WTC11 (cell line): ENCODE data around the gene TPK1. TPM values are rescaled to one million over a fixed set of nuclear protein-coding genes. Genes with fewer than 3 reads are reported as not detected.

ENCODE experiments used
- ATAC-seq: fragments of 200-7000 bp; cut with Tn5 transposase; 2 replicates; pipeline ENCODE4 v1.10.0; 2021; ENCODE audit warnings: mild to moderate bottlenecking, moderate library complexity
- CTCF ChIA-PET: fragments of 300-600 bp; sonication (Branson Sonifier 250); formaldehyde crosslinking; loops from one replicate; lab custom pipeline; 2021; ENCODE audit warnings: antibody characterized with exemption; lab: Charles Lee
- POLR2A ChIA-PET: fragments of 350-600 bp; sonication (Branson Sonifier 250); formaldehyde crosslinking; loops from one replicate; lab custom pipeline; 2021; ENCODE audit warnings: antibody characterized with exemption; lab: Charles Lee
- DNase-seq: peaks from one replicate; pipeline ENCODE4 v3.0.0; 2021; ENCODE audit warnings: low spot score
- H3K27ac Mint-ChIP-seq: 2 replicates; pipeline ENCODE4 v1.8.0; 2021; ENCODE audit warnings: mixed read lengths
- H3K27me3 Mint-ChIP-seq: 2 replicates; pipeline ENCODE4 v1.8.0; 2021; ENCODE audit warnings: low read depth, mild to moderate bottlenecking, moderate library complexity, mixed read lengths
- H3K36me3 Mint-ChIP-seq: 2 replicates; pipeline ENCODE4 v1.8.0; 2021; ENCODE audit warnings: mixed read lengths
- H3K4me1 Mint-ChIP-seq: 2 replicates; pipeline ENCODE4 v1.8.0; 2022; ENCODE audit warnings: mixed read lengths
- H3K4me3 Mint-ChIP-seq: 2 replicates; pipeline ENCODE4 v1.8.0; 2021; ENCODE audit warnings: mild to moderate bottlenecking, moderate library complexity, mixed read lengths
- H3K9me3 Mint-ChIP-seq: 2 replicates; pipeline ENCODE4 v1.8.0; 2021; ENCODE audit warnings: mixed read lengths
- ATF3 ChIP-seq: sonication (generic); formaldehyde crosslinking; conservative IDR thresholded peaks from 2 replicates; pipeline ENCODE4 v1.8.1; 2022; ENCODE audit warnings: mild to moderate bottlenecking, missing genetic modification reagents
- ATF6 ChIP-seq: sonication (generic); formaldehyde crosslinking; IDR thresholded peaks from 2 replicates; pipeline ENCODE4 v1.8.1; 2023; ENCODE audit warnings: mild to moderate bottlenecking, missing genetic modification reagents
- CBFB ChIP-seq: sonication (generic); formaldehyde crosslinking; IDR thresholded peaks from 2 replicates; pipeline ENCODE4 v1.8.1; 2022; ENCODE audit warnings: mild to moderate bottlenecking, low read depth, missing genetic modification reagents
- E2F5 ChIP-seq: sonication (generic); formaldehyde crosslinking; IDR thresholded peaks from 2 replicates; pipeline ENCODE4 v1.8.1; 2022; ENCODE audit warnings: mild to moderate bottlenecking, moderate library complexity, missing genetic modification reagents
- EMX1 ChIP-seq: fragments of 250-450 bp; sonication (Bioruptor Pico); IDR thresholded peaks from 2 replicates; pipeline ENCODE4 v1.8.0; 2021; ENCODE audit warnings: mild to moderate bottlenecking
- ERG ChIP-seq: fragments of 250-450 bp; sonication (Bioruptor Pico); IDR thresholded peaks from 2 replicates; pipeline ENCODE4 v1.8.0; 2021; ENCODE audit warnings: mild to moderate bottlenecking
- ETV6 ChIP-seq: sonication (generic); formaldehyde crosslinking; IDR thresholded peaks from 2 replicates; pipeline ENCODE4 v1.8.1; 2022; ENCODE audit warnings: mild to moderate bottlenecking, missing genetic modification reagents
- FOXJ3 ChIP-seq: sonication (generic); formaldehyde crosslinking; IDR thresholded peaks from 2 replicates; pipeline ENCODE4 v1.9.0; 2021; ENCODE audit warnings: missing genetic modification reagents, mild to moderate bottlenecking, borderline replicate concordance
- FOXP4 ChIP-seq: sonication (generic); formaldehyde crosslinking; IDR thresholded peaks from 2 replicates; pipeline ENCODE4 v1.8.0; 2022; ENCODE audit warnings: mild to moderate bottlenecking, missing genetic modification reagents
- GABPB1 ChIP-seq: sonication (generic); formaldehyde crosslinking; IDR thresholded peaks from 2 replicates; pipeline ENCODE4 v1.8.1; 2023; ENCODE audit warnings: mild to moderate bottlenecking, missing genetic modification reagents
- HMGXB4 ChIP-seq: sonication (generic); formaldehyde crosslinking; IDR thresholded peaks from 2 replicates; pipeline ENCODE4 v1.8.1; 2023; ENCODE audit warnings: mild to moderate bottlenecking, moderate library complexity, missing genetic modification reagents
- JUN ChIP-seq: sonication (generic); formaldehyde crosslinking; IDR thresholded peaks from 2 replicates; pipeline ENCODE4 v1.8.0; 2023; ENCODE audit warnings: mild to moderate bottlenecking, missing genetic modification reagents
- MXD4 ChIP-seq: fragments of 250-450 bp; sonication (Bioruptor Pico); IDR thresholded peaks from 2 replicates; pipeline ENCODE4 v1.8.0; 2021; ENCODE audit warnings: mild to moderate bottlenecking, moderate library complexity, borderline replicate concordance
- NFYB ChIP-seq: sonication (generic); formaldehyde crosslinking; conservative IDR thresholded peaks from 2 replicates; pipeline ENCODE4 v1.8.0; 2022; ENCODE audit warnings: low read depth, missing genetic modification reagents
- NR3C1 ChIP-seq: sonication (generic); formaldehyde crosslinking; conservative IDR thresholded peaks from 2 replicates; pipeline ENCODE4 v1.8.1; 2023; ENCODE audit warnings: low read depth, mild to moderate bottlenecking, missing genetic modification reagents
- OVOL2 ChIP-seq: fragments of 250-450 bp; sonication (Bioruptor Pico); IDR thresholded peaks from 2 replicates; pipeline ENCODE4 v1.9.0; 2021; ENCODE audit warnings: mild to moderate bottlenecking, borderline replicate concordance
- PREB ChIP-seq: sonication (generic); formaldehyde crosslinking; IDR thresholded peaks from 2 replicates; pipeline ENCODE4 v1.8.1; 2022; ENCODE audit warnings: mild to moderate bottlenecking, missing genetic modification reagents, moderate library complexity, borderline replicate concordance
- SMAD3 ChIP-seq: sonication (generic); formaldehyde crosslinking; IDR thresholded peaks from 2 replicates; pipeline ENCODE4 v1.8.0; 2022; ENCODE audit warnings: missing genetic modification reagents, mild to moderate bottlenecking, borderline replicate concordance
- TCF7 ChIP-seq: sonication (generic); formaldehyde crosslinking; IDR thresholded peaks from 2 replicates; pipeline ENCODE4 v1.8.0; 2022; ENCODE audit warnings: mild to moderate bottlenecking, low read depth, missing genetic modification reagents, moderate library complexity
- ZNF138 ChIP-seq: sonication (generic); formaldehyde crosslinking; conservative IDR thresholded peaks from 2 replicates; pipeline ENCODE4 v1.8.1; 2022; ENCODE audit warnings: mild to moderate bottlenecking, moderate library complexity, missing genetic modification reagents
- ZNF317 ChIP-seq: sonication (generic); formaldehyde crosslinking; IDR thresholded peaks from 2 replicates; pipeline ENCODE4 v1.8.1; 2023; ENCODE audit warnings: low read depth, mild to moderate bottlenecking, moderate library complexity, missing genetic modification reagents, borderline replicate concordance
- total RNA-seq: library from RNA; stranded (reverse); gene quantifications from 3 replicates; pipeline ENCODE4 v1.2.3, GENCODE V29; 2021

The TPK1 gene
- total RNA-seq, 1 experiment from 2014 or later = 2.7 TPM

- no peak for TF ChIP-seq SMAD3 (CRISPR knock-in tag)
- no peak for TF ChIP-seq MXD4 (CRISPR knock-in tag)
- TF ChIP-seq ZNF138 = no peak
- no peak for TF ChIP-seq E2F5
- TF ChIP-seq PREB (CRISPR knock-in tag) = no peak
- no peak for TF ChIP-seq FOXP4 (CRISPR knock-in tag)
- TF ChIP-seq NR3C1 (CRISPR knock-in tag) = no peak
- TF ChIP-seq, all 79 proteins: peak for 0
Observed at GRCh38 chr7:144817001-144817400, 18.9 kb downstream of the TPK1 start (continued).

GRCh38 chr7:144814299-144814698, 21.6 kb downstream of the TPK1 start:
- ChIA-PET CTCF (no interaction called here), POLR2A (no interaction called here)
- no peak for ATAC-seq
- H3K27ac Mint-ChIP-seq = no peak overlapping the region
- no peaks in the 10 kb centered on the region for H3K27me3 Mint-ChIP-seq
- H3K4me3 Mint-ChIP-seq = no peak overlapping the region
- H3K9me3 Mint-ChIP-seq = no peaks in the 10 kb centered on the region
- DNase-seq = no peak
- TF ChIP-seq JUN (no peak), FOXJ3 (CRISPR knock-in tag) (no peak), MXD4 (CRISPR knock-in tag) (no peak), ATF3 (CRISPR knock-in tag) (no peak), NFYB (CRISPR knock-in tag) (no peak), CBFB (CRISPR knock-in tag) (no peak), ZNF317 (CRISPR knock-in tag) (no peak)
- no peaks in the 10 kb centered on the region for H3K36me3 Mint-ChIP-seq
- no peaks in the 10 kb centered on the region for H3K4me1 Mint-ChIP-seq

GRCh38 chr7:144812379-144813283, 23.2 kb downstream of the TPK1 start:
- Mint-ChIP-seq H3K27me3 (no peaks in the 10 kb centered on the region), H3K4me3 (no peak overlapping the region), H3K27ac (no peak overlapping the region), H3K36me3 (no peaks in the 10 kb centered on the region), H3K4me1 (no peaks in the 10 kb centered on the region; the same call in 1 of the 2 replicates), H3K9me3 (no peaks in the 10 kb centered on the region)
- CTCF ChIA-PET = interaction anchor here (0.7 kb wide), 1 partner anchor 25 kb away, joined by 4 read pairs; no protein-coding TSS in a partner anchor
- POLR2A ChIA-PET = interaction anchor here (0.7 kb wide), 1 partner anchor 253 kb away, joined by 4 read pairs; no protein-coding TSS in a partner anchor
- DNase-seq = no peak
- no peak for ATAC-seq
- TF ChIP-seq NR3C1 (CRISPR knock-in tag) (no peak), ATF6 (CRISPR knock-in tag) (no peak), GABPB1 (CRISPR knock-in tag) (no peak), ETV6 (no peak), OVOL2 (CRISPR knock-in tag) (no peak), HMGXB4 (CRISPR knock-in tag) (no peak), EMX1 (no peak), ERG (CRISPR knock-in tag) (no peak), PREB (CRISPR knock-in tag) (no peak), TCF7 (CRISPR knock-in tag) (no peak)
